ENCODE measurements around the gene ZC3H7B. TPM values are rescaled to one million over a fixed set of nuclear protein-coding genes. Genes with fewer than 3 reads are reported as not detected.

The ZC3H7B gene
- total and polyA plus RNA-seq, 2 donors (not counting 3 experiments of a cell fraction or from before 2014, with no cell fraction given) = 66.8 to 95.9 TPM

GRCh38 chr22:41311487-41311886, 10.2 kb downstream of the ZC3H7B start:
- Histone ChIP-seq H3K9ac (replicated peaks; ENCODE audit: extremely low read depth, insufficient read depth, low read length) (no peak overlapping the region), H3K9me1 (replicated peaks; ENCODE audit: control insufficient read depth, extremely low read depth, insufficient read depth, low read length) (no peaks in the 10 kb centered on the region), H3K27ac (ENCODE audit: insufficient read depth, low read depth, low read length) (no peak overlapping the region), H3K79me2 (ENCODE audit: control insufficient read depth, insufficient read depth, low read length) (peaks cover 78% of the 10 kb centered on the region), H3K27me3 (ENCODE audit: control insufficient read depth in 2 of 2, insufficient read depth in 2 of 2, low read length in 2 of 2) (no peaks in the 10 kb centered on the region), H2AFZ (ENCODE audit: low read depth, low read length) (no peak overlapping the region), H3K4me1 (ENCODE audit: control insufficient read depth, extremely low read depth, insufficient read depth, low read length) (peaks cover 2% of the 10 kb centered on the region), H3K36me3 (ENCODE audit: control insufficient read depth in 2 of 2, extremely low read depth in 1 of 2, insufficient read depth in 2 of 2, low read length in 2 of 2) (peaks cover 7 to 9% of the 10 kb centered on the region in 2 experiments), H3K4me3 (replicated peaks in 1 of 3; ENCODE audit: insufficient read depth in 1 of 3, low read depth in 1 of 3, low read length in 3 of 3) (no peak overlapping the region), H3K4me2 (ENCODE audit: insufficient read depth, low read length) (no peak overlapping the region), H3K9me3 (replicated peaks; ENCODE audit: control insufficient read depth, insufficient read depth, low read length) (no peaks in the 10 kb centered on the region), H4K20me1 (replicated peaks; ENCODE audit: control insufficient read depth, extremely low read depth, insufficient read depth, low read length) (peaks cover 2% of the 10 kb centered on the region)
- intact Hi-C loops (cut with micrococcal nuclease) (no loop called here), dilution Hi-C loops (cut with MboI; ENCODE audit: extremely low pct_ligation_motif_present, low sequenced_read_pairs) (no loop called here)
- FAIRE-seq = peak; percentile 35
- no TSS peak for BruUV-seq (replicated peaks)
- TF ChIP-seq POLR2A (IDR thresholded peaks at IDR 0.05; ENCODE audit: low read depth, low read length) (no peak), FOS (IDR thresholded peaks at IDR 0.05; ENCODE audit: borderline replicate concordance, insufficient read depth, low read length) (peak; percentile 14)
- CTCF ChIA-PET = interaction anchor here (0.7 kb wide), 1 partner anchor 10 kb away, joined by 3 read pairs; the partner anchor contains the start of gene ZC3H7B
- POLR2A ChIA-PET = interaction anchor here (0.6 kb wide), 1 partner anchor 32 kb away, joined by 3 read pairs; no protein-coding TSS in a partner anchor
- no peak for DNase-seq (ENCODE audit: low read depth, low spot score)

GRCh38 chr22:41314821-41315220, 13.5 kb downstream of the ZC3H7B start:
- Histone ChIP-seq H4K20me1 (replicated peaks; ENCODE audit: control insufficient read depth, extremely low read depth, insufficient read depth, low read length) (peaks cover 2% of the 10 kb centered on the region), H3K4me3 (replicated peaks in 1 of 3; ENCODE audit: insufficient read depth in 1 of 3, low read depth in 1 of 3, low read length in 3 of 3) (no peak overlapping the region), H3K9me1 (replicated peaks; ENCODE audit: control insufficient read depth, extremely low read depth, insufficient read depth, low read length) (no peaks in the 10 kb centered on the region), H3K27ac (ENCODE audit: insufficient read depth, low read depth, low read length) (no peak overlapping the region), H3K4me1 (ENCODE audit: control insufficient read depth, extremely low read depth, insufficient read depth, low read length) (peaks cover 2% of the 10 kb centered on the region), H3K79me2 (ENCODE audit: control insufficient read depth, insufficient read depth, low read length) (peaks cover 70% of the 10 kb centered on the region), H3K9me3 (replicated peaks; ENCODE audit: control insufficient read depth, insufficient read depth, low read length) (no peaks in the 10 kb centered on the region), H3K36me3 (ENCODE audit: control insufficient read depth in 2 of 2, extremely low read depth in 1 of 2, insufficient read depth in 2 of 2, low read length in 2 of 2) (peaks cover 2 to 10% of the 10 kb centered on the region in 2 experiments), H3K27me3 (ENCODE audit: control insufficient read depth in 2 of 2, insufficient read depth in 2 of 2, low read length in 2 of 2) (no peaks in the 10 kb centered on the region), H3K4me2 (ENCODE audit: insufficient read depth, low read length) (no peak overlapping the region), H2AFZ (ENCODE audit: low read depth, low read length) (no peak overlapping the region), H3K9ac (replicated peaks; ENCODE audit: extremely low read depth, insufficient read depth, low read length) (no peak overlapping the region)
- no peak for DNase-seq (ENCODE audit: low read depth, low spot score)
- no peak for FAIRE-seq
- ChIA-PET POLR2A (no interaction called here), CTCF (no interaction called here)
- dilution Hi-C loops (cut with MboI; ENCODE audit: extremely low pct_ligation_motif_present, low sequenced_read_pairs) (no loop called here), intact Hi-C loops (cut with micrococcal nuclease) (no loop called here)
- no peak for TF ChIP-seq CTCF (IDR thresholded peaks at IDR 0.05; ENCODE audit: extremely low read depth in 1 of 2, insufficient read depth in 1 of 2, low read depth in 1 of 2, low read length in 2 of 2)
- no TSS peak for BruUV-seq (replicated peaks)

All from endothelial cell of umbilical vein (primary cell).